ENCODE results near the gene C1QTNF2. TPM values are rescaled to one million over a fixed set of nuclear protein-coding genes. Genes with fewer than 3 reads are reported as not detected.

C1QTNF2 gene
- polyA plus RNA-seq, 1 donor from 2014 or later, result 0.09 TPM

- Histone ChIP-seq H3K27me3 (ENCODE audit: insufficient read depth, low read depth, low read length) (no peaks in the 10 kb centered on the region), H3K27ac (ENCODE audit: low read length) (no peak overlapping the region), H3K36me3 (ENCODE audit: insufficient read depth, low read length) (no peaks in the 10 kb centered on the region), H3K4me2 (ENCODE audit: low read length) (no peak overlapping the region), H3K9me3 (ENCODE audit: low read length) (no peaks in the 10 kb centered on the region), H3K4me3 (ENCODE audit: low read length) (no peak overlapping the region), H3K79me2 (replicated peaks; ENCODE audit: insufficient read depth, low read length) (peaks cover 11% of the 10 kb centered on the region), H3K9ac (ENCODE audit: low read length) (no peak overlapping the region), H3F3A (ENCODE audit: insufficient read depth, low read length, poor library complexity, severe bottlenecking) (no peaks in the 10 kb centered on the region), H2AFZ (ENCODE audit: low read depth, low read length) (no peak overlapping the region), H4K20me1 (ENCODE audit: insufficient read depth) (no peaks in the 10 kb centered on the region), H3K9me2 (ENCODE audit: insufficient read depth, low read length) (no peaks in the 10 kb centered on the region)
- TF ChIP-seq MXI1 (conservative IDR thresholded peaks at IDR 0.05; ENCODE audit: poor library complexity, severe bottlenecking) (no peak), EP300 (conservative IDR thresholded peaks at IDR 0.05; ENCODE audit: poor library complexity, severe bottlenecking) (no peak), SMC3 (conservative IDR thresholded peaks at IDR 0.05; ENCODE audit: poor library complexity) (no peak), TAF1 (IDR thresholded peaks at IDR 0.05; ENCODE audit: low read depth) (no peak), RAD21 (conservative IDR thresholded peaks at IDR 0.05) (no peak), POLR2AphosphoS5 (IDR thresholded peaks at IDR 0.05) (no peak)
- TF ChIP-seq, protein P1, sequence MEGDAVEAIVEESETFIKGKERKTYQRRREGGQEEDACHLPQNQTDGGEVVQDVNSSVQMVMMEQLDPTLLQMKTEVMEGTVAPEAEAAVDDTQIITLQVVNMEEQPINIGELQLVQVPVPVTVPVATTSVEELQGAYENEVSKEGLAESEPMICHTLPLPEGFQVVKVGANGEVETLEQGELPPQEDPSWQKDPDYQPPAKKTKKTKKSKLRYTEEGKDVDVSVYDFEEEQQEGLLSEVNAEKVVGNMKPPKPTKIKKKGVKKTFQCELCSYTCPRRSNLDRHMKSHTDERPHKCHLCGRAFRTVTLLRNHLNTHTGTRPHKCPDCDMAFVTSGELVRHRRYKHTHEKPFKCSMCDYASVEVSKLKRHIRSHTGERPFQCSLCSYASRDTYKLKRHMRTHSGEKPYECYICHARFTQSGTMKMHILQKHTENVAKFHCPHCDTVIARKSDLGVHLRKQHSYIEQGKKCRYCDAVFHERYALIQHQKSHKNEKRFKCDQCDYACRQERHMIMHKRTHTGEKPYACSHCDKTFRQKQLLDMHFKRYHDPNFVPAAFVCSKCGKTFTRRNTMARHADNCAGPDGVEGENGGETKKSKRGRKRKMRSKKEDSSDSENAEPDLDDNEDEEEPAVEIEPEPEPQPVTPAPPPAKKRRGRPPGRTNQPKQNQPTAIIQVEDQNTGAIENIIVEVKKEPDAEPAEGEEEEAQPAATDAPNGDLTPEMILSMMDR (IDR thresholded peaks at IDR 0.05; ENCODE audit: poor library complexity, severe bottlenecking), result no peak
- TF ChIP-seq, protein P2, sequence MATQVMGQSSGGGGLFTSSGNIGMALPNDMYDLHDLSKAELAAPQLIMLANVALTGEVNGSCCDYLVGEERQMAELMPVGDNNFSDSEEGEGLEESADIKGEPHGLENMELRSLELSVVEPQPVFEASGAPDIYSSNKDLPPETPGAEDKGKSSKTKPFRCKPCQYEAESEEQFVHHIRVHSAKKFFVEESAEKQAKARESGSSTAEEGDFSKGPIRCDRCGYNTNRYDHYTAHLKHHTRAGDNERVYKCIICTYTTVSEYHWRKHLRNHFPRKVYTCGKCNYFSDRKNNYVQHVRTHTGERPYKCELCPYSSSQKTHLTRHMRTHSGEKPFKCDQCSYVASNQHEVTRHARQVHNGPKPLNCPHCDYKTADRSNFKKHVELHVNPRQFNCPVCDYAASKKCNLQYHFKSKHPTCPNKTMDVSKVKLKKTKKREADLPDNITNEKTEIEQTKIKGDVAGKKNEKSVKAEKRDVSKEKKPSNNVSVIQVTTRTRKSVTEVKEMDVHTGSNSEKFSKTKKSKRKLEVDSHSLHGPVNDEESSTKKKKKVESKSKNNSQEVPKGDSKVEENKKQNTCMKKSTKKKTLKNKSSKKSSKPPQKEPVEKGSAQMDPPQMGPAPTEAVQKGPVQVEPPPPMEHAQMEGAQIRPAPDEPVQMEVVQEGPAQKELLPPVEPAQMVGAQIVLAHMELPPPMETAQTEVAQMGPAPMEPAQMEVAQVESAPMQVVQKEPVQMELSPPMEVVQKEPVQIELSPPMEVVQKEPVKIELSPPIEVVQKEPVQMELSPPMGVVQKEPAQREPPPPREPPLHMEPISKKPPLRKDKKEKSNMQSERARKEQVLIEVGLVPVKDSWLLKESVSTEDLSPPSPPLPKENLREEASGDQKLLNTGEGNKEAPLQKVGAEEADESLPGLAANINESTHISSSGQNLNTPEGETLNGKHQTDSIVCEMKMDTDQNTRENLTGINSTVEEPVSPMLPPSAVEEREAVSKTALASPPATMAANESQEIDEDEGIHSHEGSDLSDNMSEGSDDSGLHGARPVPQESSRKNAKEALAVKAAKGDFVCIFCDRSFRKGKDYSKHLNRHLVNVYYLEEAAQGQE (IDR thresholded peaks at IDR 0.05; ENCODE audit: borderline replicate concordance), result no peak
Observed at GRCh38 chr5:160317434-160317833, 53.0 kb downstream of the C1QTNF2 start.

GRCh38 chr5:160315968-160316367 is 54.5 kb downstream of the C1QTNF2 start:
- Histone ChIP-seq H3K9me3 (ENCODE audit: low read length) (no peaks in the 10 kb centered on the region), H3K9ac (ENCODE audit: low read length) (no peak overlapping the region), H2AFZ (ENCODE audit: low read depth, low read length) (no peak overlapping the region), H3K9me2 (ENCODE audit: insufficient read depth, low read length) (no peaks in the 10 kb centered on the region), H3F3A (ENCODE audit: insufficient read depth, low read length, poor library complexity, severe bottlenecking) (no peaks in the 10 kb centered on the region), H3K27ac (ENCODE audit: low read length) (no peak overlapping the region), H3K4me3 (ENCODE audit: low read length) (no peak overlapping the region), H3K36me3 (ENCODE audit: insufficient read depth, low read length) (no peaks in the 10 kb centered on the region), H3K27me3 (ENCODE audit: insufficient read depth, low read depth, low read length) (peaks cover 6% of the 10 kb centered on the region), H4K20me1 (ENCODE audit: insufficient read depth) (no peaks in the 10 kb centered on the region), H3K79me2 (replicated peaks; ENCODE audit: insufficient read depth, low read length) (peaks cover 11% of the 10 kb centered on the region), H3K4me2 (ENCODE audit: low read length) (no peak overlapping the region)
- TF ChIP-seq RAD21 (conservative IDR thresholded peaks at IDR 0.05), result no peak
- TF ChIP-seq EP300 (conservative IDR thresholded peaks at IDR 0.05; ENCODE audit: poor library complexity, severe bottlenecking), result no peak
- TF ChIP-seq EZH2 (IDR thresholded peaks at IDR 0.05; ENCODE audit: borderline replicate concordance, insufficient read depth, low read length, poor library complexity, severe bottlenecking), result no peak
- TF ChIP-seq MXI1 (conservative IDR thresholded peaks at IDR 0.05; ENCODE audit: poor library complexity, severe bottlenecking), result no peak
- no peak for TF ChIP-seq POLR2AphosphoS5 (IDR thresholded peaks at IDR 0.05)
- TF ChIP-seq, protein P1 (IDR thresholded peaks at IDR 0.05; ENCODE audit: poor library complexity, severe bottlenecking), result no peak
- no peak for TF ChIP-seq SMC3 (conservative IDR thresholded peaks at IDR 0.05; ENCODE audit: poor library complexity)
- TF ChIP-seq, protein P2 (IDR thresholded peaks at IDR 0.05; ENCODE audit: borderline replicate concordance), result no peak
- no peak for TF ChIP-seq TAF1 (IDR thresholded peaks at IDR 0.05; ENCODE audit: low read depth)

Data from neural cell (in vitro differentiated cells).